Measurements from ENCODE around the gene CAMTA1. TPM values are rescaled to one million over a fixed set of nuclear protein-coding genes. Genes with fewer than 3 reads are reported as not detected.

The CAMTA1 gene
- total RNA-seq, 1 donor from 2014 or later = 99.0 TPM

- H3K9me3 Mint-ChIP-seq (ENCODE audit: low read depth) = no peaks in the 10 kb centered on the region
- H3K27me3 Mint-ChIP-seq = peaks cover 10% of the 10 kb centered on the region
- no peaks in the 10 kb centered on the region for H3K4me1 Mint-ChIP-seq (ENCODE audit: low read depth)
- H3K36me3 Mint-ChIP-seq (ENCODE audit: insufficient read depth) = no peaks in the 10 kb centered on the region
- no peak overlapping the region for H3K27ac Mint-ChIP-seq
- no peak for DNase-seq (ENCODE audit: low spot score, unreplicated experiment)
- H3K4me3 Mint-ChIP-seq (ENCODE audit: low read depth) = no peak overlapping the region
- no peak for TF ChIP-seq CTCF (IDR thresholded peaks at IDR 0.05; ENCODE audit: unreplicated experiment)
Observed at GRCh38 chr1:7507285-7508019, 722.2 kb downstream of the CAMTA1 start.

GRCh38 chr1:7508052-7508933 lies 723.0 kb downstream of the CAMTA1 start:
- H3K4me3 Mint-ChIP-seq (ENCODE audit: low read depth) = no peak overlapping the region
- H3K4me1 Mint-ChIP-seq (ENCODE audit: low read depth) = no peaks in the 10 kb centered on the region
- no peak for DNase-seq (ENCODE audit: low spot score, unreplicated experiment)
- no peaks in the 10 kb centered on the region for H3K36me3 Mint-ChIP-seq (ENCODE audit: insufficient read depth)
- TF ChIP-seq CTCF (IDR thresholded peaks at IDR 0.05; ENCODE audit: unreplicated experiment) = no peak
- H3K9me3 Mint-ChIP-seq (ENCODE audit: low read depth) = no peaks in the 10 kb centered on the region
- H3K27me3 Mint-ChIP-seq = peaks cover 13% of the 10 kb centered on the region
- no peak overlapping the region for H3K27ac Mint-ChIP-seq

- peaks cover 16% of the 10 kb centered on the region for H3K27me3 Mint-ChIP-seq
- no peaks in the 10 kb centered on the region for H3K9me3 Mint-ChIP-seq (ENCODE audit: low read depth)
- H3K4me3 Mint-ChIP-seq (ENCODE audit: low read depth) = no peak overlapping the region
- DNase-seq (ENCODE audit: low spot score, unreplicated experiment) = no peak
- no peaks in the 10 kb centered on the region for H3K4me1 Mint-ChIP-seq (ENCODE audit: low read depth)
- TF ChIP-seq CTCF (IDR thresholded peaks at IDR 0.05; ENCODE audit: unreplicated experiment) = no peak
- no peak overlapping the region for H3K27ac Mint-ChIP-seq
- H3K36me3 Mint-ChIP-seq (ENCODE audit: insufficient read depth) = no peaks in the 10 kb centered on the region
Observed at GRCh38 chr1:7508934-7509519, 723.8 kb downstream of the CAMTA1 start.

- TF ChIP-seq CTCF (IDR thresholded peaks at IDR 0.05; ENCODE audit: unreplicated experiment) = no peak
- Mint-ChIP-seq H3K36me3 (ENCODE audit: insufficient read depth) (no peaks in the 10 kb centered on the region), H3K9me3 (ENCODE audit: low read depth) (no peaks in the 10 kb centered on the region), H3K4me3 (ENCODE audit: low read depth) (no peak overlapping the region), H3K27me3 (peaks cover 20% of the 10 kb centered on the region), H3K4me1 (ENCODE audit: low read depth) (no peaks in the 10 kb centered on the region), H3K27ac (no peak overlapping the region)
- no peak for DNase-seq (ENCODE audit: low spot score, unreplicated experiment)
Observed at GRCh38 chr1:7509598-7509997, 724.3 kb downstream of the CAMTA1 start.

- no peak for TF ChIP-seq CTCF (IDR thresholded peaks at IDR 0.05; ENCODE audit: unreplicated experiment)
- H3K27ac Mint-ChIP-seq = no peak overlapping the region
- no peak overlapping the region for H3K4me3 Mint-ChIP-seq (ENCODE audit: low read depth)
- H3K36me3 Mint-ChIP-seq (ENCODE audit: insufficient read depth) = no peaks in the 10 kb centered on the region
- no peak for DNase-seq (ENCODE audit: low spot score, unreplicated experiment)
- peaks cover 20% of the 10 kb centered on the region for H3K27me3 Mint-ChIP-seq
- no peaks in the 10 kb centered on the region for H3K9me3 Mint-ChIP-seq (ENCODE audit: low read depth)
- no peaks in the 10 kb centered on the region for H3K4me1 Mint-ChIP-seq (ENCODE audit: low read depth)
Observed at GRCh38 chr1:7510389-7510931, 725.2 kb downstream of the CAMTA1 start.

Data from progenitor cell of endocrine pancreas (in vitro differentiated cells).